Parathyroid adenoma (tissue), 2 donors: ENCODE measurements around the gene SLC9A8.
A peak's percentile ranks its signal among the peaks of the same experiment; 100 is the strongest.

Experiments
- H2AFZ ChIP-seq: fragments of 300-600 bp; sonication (generic); one replicate; pipeline ENCODE4 v1.7.0; 2017; ENCODE audit warnings: antibody characterized with exemption, mild to moderate bottlenecking
- H3K27ac ChIP-seq: fragments of 300-600 bp; sonication (generic); one replicate; pipeline ENCODE4 v1.7.0; 2017
- H3K27me3 ChIP-seq: fragments of 300-600 bp; sonication (generic); one replicate; pipeline ENCODE4 v1.7.0; 2017; ENCODE audit warnings: low read length; ENCODE audit not compliant: control insufficient read depth, insufficient read depth
- H3K36me3 ChIP-seq: fragments of 300-600 bp; sonication (generic); one replicate; pipeline ENCODE4 v1.7.0; 2017; ENCODE audit warnings: low read length; ENCODE audit not compliant: control insufficient read depth, insufficient read depth
- H3K4me1 ChIP-seq: fragments of 300-600 bp; sonication (generic); one replicate; pipeline ENCODE4 v1.7.0; 2017; ENCODE audit warnings: control low read depth
- H3K4me2 ChIP-seq: fragments of 300-600 bp; sonication (generic); one replicate; pipeline ENCODE4 v1.7.0; 2017; ENCODE audit warnings: low read length
- H3K4me3 ChIP-seq: fragments of 300-600 bp; sonication (generic); one replicate; pipeline ENCODE4 v1.7.0; 2017; ENCODE audit warnings: low read depth, low read length
- H3K79me2 ChIP-seq: fragments of 300-600 bp; sonication (generic); one replicate; pipeline ENCODE4 v1.7.0; 2017; ENCODE audit warnings: control low read depth
- H3K9ac ChIP-seq: fragments of 300-600 bp; sonication (generic); one replicate; pipeline ENCODE4 v1.7.0; 2017; ENCODE audit warnings: mild to moderate bottlenecking
- H3K9me3 ChIP-seq: fragments of 300-600 bp; sonication (generic); one replicate; pipeline ENCODE4 v1.7.0; 2017; ENCODE audit warnings: low read length; ENCODE audit not compliant: control insufficient read depth
- CTCF ChIP-seq: fragments of 300-600 bp; sonication (generic); IDR thresholded peaks from one replicate; pipeline ENCODE4 v1.7.0; 2017; ENCODE audit warnings: antibody characterized with exemption, mild to moderate bottlenecking
- donor health status: primary hyperparathyroidism.

The SLC9A8 gene

GRCh38 chr20:49888212-49889000 is 75.8 kb downstream of the SLC9A8 start:
- Histone ChIP-seq H3K4me1 (no peaks in the 10 kb centered on the region), H3K4me3 (no peak overlapping the region), H3K36me3 (no peaks in the 10 kb centered on the region), H3K27ac (peak overlapping the region; percentile 35), H3K4me2 (no peak overlapping the region), H3K9me3 (no peaks in the 10 kb centered on the region), H3K79me2 (no peaks in the 10 kb centered on the region), H3K9ac (no peak overlapping the region), H2AFZ (no peak overlapping the region), H3K27me3 (no peaks in the 10 kb centered on the region)
- peak; percentile 69 for TF ChIP-seq CTCF

GRCh38 chr20:49889001-49889934 is 76.6 kb downstream of the SLC9A8 start:
- no peak for TF ChIP-seq CTCF
- Histone ChIP-seq H3K79me2 (no peaks in the 10 kb centered on the region), H2AFZ (no peak overlapping the region), H3K9ac (no peak overlapping the region), H3K4me2 (no peak overlapping the region), H3K4me1 (no peaks in the 10 kb centered on the region), H3K9me3 (no peaks in the 10 kb centered on the region), H3K27ac (no peak overlapping the region), H3K36me3 (no peaks in the 10 kb centered on the region), H3K4me3 (no peak overlapping the region), H3K27me3 (no peaks in the 10 kb centered on the region)

- Histone ChIP-seq H3K27me3 (no peaks in the 10 kb centered on the region), H3K4me2 (no peak overlapping the region), H2AFZ (no peak overlapping the region), H3K36me3 (no peaks in the 10 kb centered on the region), H3K4me3 (no peak overlapping the region), H3K9ac (no peak overlapping the region), H3K9me3 (no peaks in the 10 kb centered on the region), H3K4me1 (no peaks in the 10 kb centered on the region), H3K27ac (no peak overlapping the region), H3K79me2 (no peaks in the 10 kb centered on the region)
- TF ChIP-seq CTCF = peak; percentile 24
Measured at GRCh38 chr20:49889935-49890333, 77.3 kb downstream of the SLC9A8 start.

- Histone ChIP-seq H3K9me3 (no peaks in the 10 kb centered on the region), H3K9ac (no peak overlapping the region), H3K79me2 (no peaks in the 10 kb centered on the region), H3K4me3 (no peak overlapping the region), H3K4me1 (no peaks in the 10 kb centered on the region), H3K27ac (no peak overlapping the region), H2AFZ (no peak overlapping the region), H3K27me3 (no peaks in the 10 kb centered on the region), H3K4me2 (no peak overlapping the region), H3K36me3 (no peaks in the 10 kb centered on the region)
- TF ChIP-seq CTCF = no peak
Measured at GRCh38 chr20:49890471-49891361, 78.1 kb downstream of the SLC9A8 start.
